Rectal smooth muscle tissue (tissue), 1 donor: ENCODE data around the gene SDK1.
"Not testable (repeated sequence)": the region's sequence is repeated elsewhere in the genome, so short reads cannot be mapped to it uniquely, and the experiment has no call there.

Experiments used
- H3K27ac ChIP-seq: one replicate; pipeline ENCODE4 v1.7.0; 2013; ENCODE audit warnings: low read depth, low read length, inconsistent platforms
- H3K27me3 ChIP-seq: one replicate; pipeline ENCODE4 v1.7.0; 2013; ENCODE audit warnings: low read length; ENCODE audit not compliant: control insufficient read depth, insufficient read depth
- H3K36me3 ChIP-seq: one replicate; pipeline ENCODE4 v1.7.0; 2013; ENCODE audit warnings: low read length; ENCODE audit not compliant: control insufficient read depth, insufficient read depth
- H3K4me1 ChIP-seq: one replicate; pipeline ENCODE4 v1.7.0; 2013; ENCODE audit warnings: low read length; ENCODE audit not compliant: control insufficient read depth, insufficient read depth
- H3K4me3 ChIP-seq: one replicate; pipeline ENCODE4 v1.7.0; 2013; ENCODE audit warnings: low read length
- H3K9ac ChIP-seq: one replicate; pipeline ENCODE4 v1.7.0; 2013; ENCODE audit warnings: low read length

Gene SDK1

DNA sequence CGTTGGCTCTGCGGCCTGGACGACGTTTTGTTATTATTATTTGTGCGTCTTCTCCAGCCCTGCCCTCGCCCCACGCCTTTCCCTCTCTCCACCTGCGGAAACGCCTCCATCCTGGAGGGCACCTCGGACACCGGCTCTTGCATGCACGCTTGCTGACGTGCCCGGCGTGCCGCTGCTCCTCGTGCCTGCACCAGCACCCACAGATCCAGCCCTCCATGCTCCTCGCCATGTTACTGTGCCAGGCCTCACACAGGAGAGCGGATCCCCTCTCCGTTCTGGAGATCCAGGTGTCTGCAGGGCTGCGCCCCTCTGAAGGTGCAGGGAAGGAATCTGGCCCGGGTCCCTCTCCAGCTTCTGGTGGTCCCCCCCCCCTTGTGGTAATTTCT lies 1007.1 kb downstream of the SDK1 start:
- Histone ChIP-seq H3K27me3 (no peaks in the 10 kb centered on the region), H3K36me3 (no peaks in the 10 kb centered on the region), H3K4me1 (no peaks in the 10 kb centered on the region), H3K9ac (no peak overlapping the region), H3K4me3 (no peak overlapping the region), H3K27ac (no peak overlapping the region)

DNA sequence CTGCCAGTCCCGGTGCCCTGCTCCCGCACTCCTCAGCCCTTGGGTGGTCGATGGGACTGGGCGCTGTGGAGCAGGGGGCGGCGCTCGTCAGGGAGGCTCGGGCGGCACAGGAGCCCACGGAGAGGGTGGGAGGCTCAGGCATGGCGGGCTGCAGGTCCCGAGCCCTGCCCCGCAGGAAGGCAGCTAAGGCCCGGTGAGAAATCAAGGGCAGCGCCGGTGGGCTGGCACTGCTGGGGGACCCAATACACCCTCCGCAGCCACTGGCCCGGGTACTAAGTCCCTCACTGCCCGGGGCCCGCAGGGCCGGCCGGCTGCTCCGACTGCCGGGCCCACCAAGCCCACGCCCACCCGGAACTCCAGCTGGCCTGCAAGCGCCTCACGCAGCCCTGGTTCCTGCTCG lies 1012.9 kb downstream of the SDK1 start:
- H3K27me3 ChIP-seq, H3K4me1 ChIP-seq, H3K9ac ChIP-seq, H3K36me3 ChIP-seq, H3K4me3 ChIP-seq, H3K27ac ChIP-seq: not testable (repeated sequence)

DNA sequence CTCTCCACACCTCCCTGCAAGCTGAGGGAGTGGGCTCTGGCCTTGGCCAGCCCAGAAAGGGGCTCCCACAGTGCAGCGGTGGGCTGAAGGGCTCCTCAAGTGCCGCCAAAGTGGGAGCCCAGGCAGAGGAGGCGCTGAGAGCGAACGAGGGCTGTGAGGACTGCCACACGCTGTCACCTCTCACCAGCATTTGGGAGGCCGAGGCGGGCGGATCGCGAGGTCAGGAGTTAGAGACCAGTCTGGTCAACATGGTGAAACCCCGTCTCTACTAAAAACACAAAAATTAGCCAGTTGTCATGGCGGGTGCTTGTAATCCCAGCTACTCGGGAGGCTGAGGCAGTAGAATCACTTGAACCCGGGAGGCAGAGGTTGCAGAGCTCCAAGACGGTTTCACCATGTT lies 1013.3 kb downstream of the SDK1 start:
- H3K36me3 ChIP-seq, H3K27ac ChIP-seq, H3K4me3 ChIP-seq, H3K9ac ChIP-seq, H3K4me1 ChIP-seq, H3K27me3 ChIP-seq: not testable (repeated sequence)
